Measurements from ENCODE around the gene STAC2. TPM values are rescaled to one million over a fixed set of nuclear protein-coding genes. Genes with fewer than 3 reads are reported as not detected.
A peak's percentile ranks its signal among the peaks of the same experiment; 100 is the strongest.

STAC2 gene
- total and polyA plus RNA-seq, 7 donors, result 0.07 to 1.2 (median 0.32) TPM; not detected in 1

GRCh38 chr17:39239640-39240314 is 14.0 kb upstream of the STAC2 start:
- intact Hi-C loops (cut with DNase I), result loop anchor here (5.0 to 10.0 kb wide), 3 partner anchors 32 to 257 kb away; partner anchors contain the start of gene ARL5C (in 1 of the 2)
- 25 to 30% (median 27%) methylated on average over 16 of the region's 16 CpGs for WGBS, 3 donors
- H3K36me3 ChIP-seq (ENCODE audit: insufficient read depth in 1 of 2, low read depth in 1 of 2), result no peaks in the 10 kb centered on the region
- DNase-seq (no peak), ATAC-seq (peak; percentile 34 to 54 (median 51))
- H3K4me1 ChIP-seq, result peaks cover 11% of the 10 kb centered on the region
- no peaks in the 10 kb centered on the region for H3K27me3 ChIP-seq (ENCODE audit: insufficient read depth in 3 of 3, low read length in 2 of 3)
- no peaks in the 10 kb centered on the region for H3K9me3 ChIP-seq
- H3K4me3 ChIP-seq, result no peak overlapping the region
- H3K27ac ChIP-seq, result no peak overlapping the region
- TF ChIP-seq, protein P1, sequence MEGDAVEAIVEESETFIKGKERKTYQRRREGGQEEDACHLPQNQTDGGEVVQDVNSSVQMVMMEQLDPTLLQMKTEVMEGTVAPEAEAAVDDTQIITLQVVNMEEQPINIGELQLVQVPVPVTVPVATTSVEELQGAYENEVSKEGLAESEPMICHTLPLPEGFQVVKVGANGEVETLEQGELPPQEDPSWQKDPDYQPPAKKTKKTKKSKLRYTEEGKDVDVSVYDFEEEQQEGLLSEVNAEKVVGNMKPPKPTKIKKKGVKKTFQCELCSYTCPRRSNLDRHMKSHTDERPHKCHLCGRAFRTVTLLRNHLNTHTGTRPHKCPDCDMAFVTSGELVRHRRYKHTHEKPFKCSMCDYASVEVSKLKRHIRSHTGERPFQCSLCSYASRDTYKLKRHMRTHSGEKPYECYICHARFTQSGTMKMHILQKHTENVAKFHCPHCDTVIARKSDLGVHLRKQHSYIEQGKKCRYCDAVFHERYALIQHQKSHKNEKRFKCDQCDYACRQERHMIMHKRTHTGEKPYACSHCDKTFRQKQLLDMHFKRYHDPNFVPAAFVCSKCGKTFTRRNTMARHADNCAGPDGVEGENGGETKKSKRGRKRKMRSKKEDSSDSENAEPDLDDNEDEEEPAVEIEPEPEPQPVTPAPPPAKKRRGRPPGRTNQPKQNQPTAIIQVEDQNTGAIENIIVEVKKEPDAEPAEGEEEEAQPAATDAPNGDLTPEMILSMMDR (IDR thresholded peaks at IDR 0.05), result peak; percentile 47

DNA sequence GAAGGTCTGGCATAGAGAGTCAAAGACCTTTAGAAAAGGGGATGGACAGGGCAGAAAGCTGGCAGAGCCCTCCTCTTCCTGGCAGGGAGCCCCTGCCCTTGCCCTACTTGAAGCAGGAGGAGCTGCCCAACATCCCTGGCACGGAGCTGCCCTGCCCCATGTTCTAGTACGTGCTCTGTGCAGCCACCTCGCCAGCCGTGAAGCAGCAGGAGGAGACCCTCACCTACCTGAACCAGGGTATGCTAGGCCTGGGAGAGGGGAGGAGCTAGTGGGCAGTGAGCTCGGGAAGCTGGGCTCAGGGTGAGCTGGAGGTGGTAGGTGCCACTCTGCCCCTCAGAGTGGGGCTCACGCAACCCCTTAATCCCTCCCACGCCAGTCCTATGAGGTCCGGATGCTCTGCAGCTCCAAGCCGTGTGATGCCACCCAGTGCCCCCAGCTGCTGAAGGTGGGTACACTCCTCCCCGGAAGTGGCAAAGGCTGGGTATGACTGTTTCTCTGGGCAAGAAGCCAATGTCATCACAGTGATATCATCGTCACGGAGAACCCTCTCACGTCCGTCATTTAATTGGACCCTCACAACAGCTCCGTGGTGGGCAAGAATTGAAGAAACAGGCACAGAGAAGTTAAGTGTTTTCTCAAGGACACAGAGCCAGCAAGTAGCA is 12.7 kb upstream of the STAC2 start:
- H3K4me3 ChIP-seq, result no peak overlapping the region
- DNase-seq (peak in 1 of 2 donors; percentile 41), ATAC-seq (peak; percentile 41 to 64 (median 53))
- peaks cover 7% of the 10 kb centered on the region for H3K4me1 ChIP-seq
- H3K36me3 ChIP-seq (ENCODE audit: insufficient read depth in 1 of 2, low read depth in 1 of 2), result no peaks in the 10 kb centered on the region
- WGBS, 3 donors, result 16 to 33% (median 25%) methylated on average over 15 of the region's 15 CpGs
- no peak overlapping the region for H3K27ac ChIP-seq
- H3K9me3 ChIP-seq, result no peaks in the 10 kb centered on the region
- no peaks in the 10 kb centered on the region for H3K27me3 ChIP-seq (ENCODE audit: insufficient read depth in 3 of 3, low read length in 2 of 3)
- intact Hi-C loops (cut with DNase I), result loop anchor here in 1 of 2 donors (10.0 kb wide), 1 partner anchor 74 kb away; the partner anchor contains the start of gene ARL5C
- TF ChIP-seq, protein P1 (IDR thresholded peaks at IDR 0.05), result no peak

GRCh38 chr17:39237586-39237985 is 11.8 kb upstream of the STAC2 start:
- no peak overlapping the region for H3K27ac ChIP-seq
- WGBS, 3 donors, result 81 to 90% (median 88%) methylated on average over 7 of the region's 7 CpGs
- intact Hi-C loops (cut with DNase I), result loop anchor here in 1 of 2 donors (10.0 kb wide), 1 partner anchor 73 kb away; the partner anchor contains the start of gene ARL5C
- TF ChIP-seq, protein P1 (IDR thresholded peaks at IDR 0.05), result no peak
- H3K4me1 ChIP-seq, result peaks cover 7% of the 10 kb centered on the region
- DNase-seq, result no peak
- no peaks in the 10 kb centered on the region for H3K9me3 ChIP-seq
- H3K27me3 ChIP-seq (ENCODE audit: insufficient read depth in 3 of 3, low read length in 2 of 3), result no peaks in the 10 kb centered on the region
- no peak overlapping the region for H3K4me3 ChIP-seq
- peak in 1 of 4 donors; percentile 33 for ATAC-seq
- no peaks in the 10 kb centered on the region for H3K36me3 ChIP-seq (ENCODE audit: insufficient read depth in 1 of 2, low read depth in 1 of 2)

- no peak for DNase-seq
- 83 to 86% (median 83%) methylated on average over 4 to 6 of the region's 6 CpGs for WGBS, 3 donors
- H3K36me3 ChIP-seq (ENCODE audit: insufficient read depth in 1 of 2, low read depth in 1 of 2), result no peaks in the 10 kb centered on the region
- no peak overlapping the region for H3K4me3 ChIP-seq
- TF ChIP-seq, protein P1 (IDR thresholded peaks at IDR 0.05), result no peak
- no peaks in the 10 kb centered on the region for H3K27me3 ChIP-seq (ENCODE audit: insufficient read depth in 3 of 3, low read length in 2 of 3)
- H3K4me1 ChIP-seq, result peaks cover 8% of the 10 kb centered on the region
- H3K9me3 ChIP-seq, result no peaks in the 10 kb centered on the region
- intact Hi-C loops (cut with DNase I), result loop anchor here in 1 of 2 donors (10.0 kb wide), 1 partner anchor 72 kb away; the partner anchor contains the start of gene ARL5C
- ATAC-seq, result no peak
- no peak overlapping the region for H3K27ac ChIP-seq
Measured at GRCh38 chr17:39236981-39237441, 11.3 kb upstream of the STAC2 start.

Data from psoas muscle (tissue), 8 donors.